Mucosa of stomach (tissue), 1 donor: ENCODE measurements around the gene RASSF4.

Source experiments
- H3K27me3 ChIP-seq: one replicate; pipeline ENCODE4 v1.7.0; 2013; ENCODE audit warnings: mild to moderate bottlenecking, low read length; ENCODE audit not compliant: control insufficient read depth, insufficient read depth
- H3K36me3 ChIP-seq: one replicate; pipeline ENCODE4 v1.7.0; 2013; ENCODE audit warnings: low read length; ENCODE audit not compliant: control insufficient read depth, insufficient read depth
- H3K4me1 ChIP-seq: one replicate; pipeline ENCODE4 v1.7.0; 2013; ENCODE audit warnings: mild to moderate bottlenecking, low read length; ENCODE audit not compliant: control insufficient read depth, insufficient read depth
- H3K4me3 ChIP-seq: one replicate; pipeline ENCODE4 v1.7.0; 2013; ENCODE audit warnings: low read length
- H3K9ac ChIP-seq: one replicate; pipeline ENCODE4 v1.7.0; 2013; ENCODE audit warnings: mild to moderate bottlenecking, low read length, moderate library complexity
- H3K9me3 ChIP-seq: one replicate; pipeline ENCODE4 v1.7.0; 2013; ENCODE audit warnings: mild to moderate bottlenecking, low read length, moderate library complexity; ENCODE audit not compliant: control insufficient read depth
- donor health status: Pancreatic carcinoma.

RASSF4 gene

GRCh38 chr10:44922021-44922420 lies 37.6 kb upstream of the RASSF4 start:
- no peaks in the 10 kb centered on the region for H3K27me3 ChIP-seq
- H3K9me3 ChIP-seq = no peaks in the 10 kb centered on the region
- H3K4me1 ChIP-seq = no peaks in the 10 kb centered on the region
- no peak overlapping the region for H3K4me3 ChIP-seq
- H3K36me3 ChIP-seq = no peaks in the 10 kb centered on the region
- H3K9ac ChIP-seq = no peak overlapping the region

GRCh38 chr10:44922796-44923545 lies 36.6 kb upstream of the RASSF4 start:
- no peak overlapping the region for H3K4me3 ChIP-seq
- no peaks in the 10 kb centered on the region for H3K36me3 ChIP-seq
- H3K4me1 ChIP-seq = no peaks in the 10 kb centered on the region
- H3K27me3 ChIP-seq = no peaks in the 10 kb centered on the region
- H3K9me3 ChIP-seq = no peaks in the 10 kb centered on the region
- no peak overlapping the region for H3K9ac ChIP-seq

- H3K36me3 ChIP-seq = no peaks in the 10 kb centered on the region
- no peaks in the 10 kb centered on the region for H3K9me3 ChIP-seq
- H3K9ac ChIP-seq = no peak overlapping the region
- H3K4me3 ChIP-seq = no peak overlapping the region
- no peaks in the 10 kb centered on the region for H3K4me1 ChIP-seq
- no peaks in the 10 kb centered on the region for H3K27me3 ChIP-seq
These were observed 36.0 kb upstream of the RASSF4 start for GRCh38 chr10:44923611-44924010.

DNA sequence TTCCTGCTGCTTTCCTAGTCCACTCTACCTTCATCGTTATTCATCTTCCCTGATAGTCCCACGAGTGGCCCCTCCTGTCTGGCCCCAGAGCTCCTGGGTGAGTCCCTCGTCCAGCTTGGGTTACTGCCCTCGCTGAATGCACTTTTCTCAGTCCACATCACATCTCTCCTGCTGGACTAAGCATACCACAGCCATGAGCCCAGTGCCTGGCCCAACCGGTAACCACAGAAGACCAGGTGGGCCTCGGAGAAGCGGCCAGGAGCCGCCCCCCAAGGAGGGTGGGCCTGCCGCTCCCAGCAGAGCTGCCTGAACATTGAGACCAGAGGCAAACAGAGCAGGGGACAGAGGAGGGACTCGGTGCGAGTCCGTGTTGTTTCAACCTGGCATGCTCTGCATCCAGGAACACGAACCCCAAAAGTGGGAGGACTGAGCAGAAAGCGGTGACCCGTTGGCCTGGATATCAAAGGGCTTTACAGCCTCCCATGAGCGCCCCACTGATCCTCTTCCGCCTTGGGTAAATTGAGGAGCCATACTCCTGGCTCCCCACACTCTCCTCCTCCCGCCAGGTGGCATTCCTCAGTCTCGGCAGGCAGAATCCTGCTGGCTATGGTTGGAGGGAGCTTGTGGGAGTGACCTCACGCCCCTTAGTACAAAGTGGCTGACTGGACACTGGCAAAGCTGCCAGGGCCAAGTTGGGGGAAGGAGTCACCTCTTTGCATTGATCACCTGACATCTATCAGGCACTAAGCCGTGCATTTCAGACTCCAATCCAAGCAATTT lies 35.2 kb upstream of the RASSF4 start:
- no peaks in the 10 kb centered on the region for H3K27me3 ChIP-seq
- no peak overlapping the region for H3K4me3 ChIP-seq
- no peaks in the 10 kb centered on the region for H3K36me3 ChIP-seq
- H3K9me3 ChIP-seq = no peaks in the 10 kb centered on the region
- no peak overlapping the region for H3K9ac ChIP-seq
- H3K4me1 ChIP-seq = no peaks in the 10 kb centered on the region

- no peaks in the 10 kb centered on the region for H3K4me1 ChIP-seq
- no peaks in the 10 kb centered on the region for H3K36me3 ChIP-seq
- no peaks in the 10 kb centered on the region for H3K27me3 ChIP-seq
- no peak overlapping the region for H3K4me3 ChIP-seq
- H3K9me3 ChIP-seq = no peaks in the 10 kb centered on the region
- H3K9ac ChIP-seq = no peak overlapping the region
These were observed 34.4 kb upstream of the RASSF4 start for GRCh38 chr10:44925224-44925623.

- Histone ChIP-seq H3K36me3 (no peaks in the 10 kb centered on the region), H3K27me3 (no peaks in the 10 kb centered on the region)
These were observed 33.5 kb upstream of the RASSF4 start for GRCh38 chr10:44925811-44926750.

DNA sequence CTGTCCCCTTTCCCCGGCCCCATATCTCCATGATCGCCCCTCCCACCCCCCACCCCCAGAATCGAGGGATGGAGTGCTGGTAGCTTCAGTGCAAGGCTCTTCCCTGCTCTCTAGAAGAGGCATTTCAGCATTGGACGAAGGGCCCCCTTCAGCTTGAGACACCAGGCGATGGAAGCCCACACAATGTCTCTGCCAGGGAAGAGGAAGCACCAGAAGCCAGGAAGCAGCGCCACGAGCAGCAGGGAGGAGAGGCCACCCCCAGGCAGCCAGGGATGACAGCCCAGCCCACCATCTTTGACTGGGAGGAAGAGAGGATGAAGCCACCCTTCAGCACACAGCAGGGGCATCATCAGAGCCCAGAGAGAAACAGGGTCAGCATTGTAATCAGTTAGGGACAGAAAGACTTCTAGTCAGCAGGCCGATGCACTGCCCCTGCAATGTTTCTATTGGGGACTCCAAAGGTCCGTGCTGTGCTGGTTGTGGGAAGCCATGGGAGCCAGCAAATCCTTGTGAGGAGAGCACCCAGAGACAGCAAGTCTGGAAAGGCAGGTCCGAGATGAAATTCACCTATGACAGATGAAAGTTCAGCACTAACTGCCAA lies 32.8 kb upstream of the RASSF4 start:
- no peaks in the 10 kb centered on the region for H3K36me3 ChIP-seq
- H3K9me3 ChIP-seq = no peaks in the 10 kb centered on the region
- no peaks in the 10 kb centered on the region for H3K4me1 ChIP-seq
- H3K27me3 ChIP-seq = no peaks in the 10 kb centered on the region
- no peak overlapping the region for H3K4me3 ChIP-seq
- H3K9ac ChIP-seq = no peak overlapping the region

More at GRCh38 chr10:44925811-44926750, 33.5 kb upstream of the RASSF4 start:
- no peak overlapping the region for H3K4me3 ChIP-seq
- H3K4me1 ChIP-seq = no peaks in the 10 kb centered on the region
- H3K9ac ChIP-seq = no peak overlapping the region
- no peaks in the 10 kb centered on the region for H3K9me3 ChIP-seq

DNA sequence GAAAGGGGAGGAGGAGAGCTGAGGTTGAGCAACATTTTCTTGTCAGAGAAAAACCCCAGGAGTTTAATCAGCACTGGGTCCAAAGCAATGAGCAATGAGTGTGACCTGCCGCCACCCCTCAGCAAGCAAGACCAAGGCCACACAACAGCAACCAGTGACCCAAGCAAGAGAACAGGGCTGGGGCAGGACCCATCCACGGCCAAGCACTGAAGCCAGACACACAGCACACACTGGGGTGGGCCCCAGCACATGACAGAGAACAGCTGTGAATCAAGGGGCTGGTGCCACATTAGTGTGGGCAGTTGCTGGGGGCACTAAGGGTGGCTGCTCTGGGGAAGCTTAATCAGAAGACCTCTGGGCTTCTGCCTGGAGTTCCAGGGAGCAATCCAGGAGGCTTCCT lies 32.2 kb upstream of the RASSF4 start:
- Histone ChIP-seq H3K9ac (no peak overlapping the region), H3K4me3 (no peak overlapping the region), H3K9me3 (no peaks in the 10 kb centered on the region), H3K27me3 (no peaks in the 10 kb centered on the region), H3K36me3 (no peaks in the 10 kb centered on the region), H3K4me1 (no peaks in the 10 kb centered on the region)

DNA sequence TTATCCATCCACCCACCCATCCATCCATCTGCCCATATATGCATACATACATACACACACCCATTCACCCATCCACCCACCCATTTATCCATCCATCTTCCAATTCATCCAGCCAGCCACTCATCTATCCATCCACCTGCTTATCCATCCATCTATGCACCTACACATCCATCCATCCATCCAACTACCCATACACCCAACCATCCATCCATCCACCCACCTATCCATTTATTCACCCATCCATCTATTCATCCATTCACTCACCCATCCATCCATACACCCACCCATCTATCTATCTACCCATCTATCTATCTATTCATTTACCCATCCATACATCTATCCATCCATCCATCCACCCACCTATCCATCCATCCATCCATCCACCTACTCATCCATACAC lies 31.1 kb upstream of the RASSF4 start:
- Histone ChIP-seq H3K9ac (no peak overlapping the region), H3K9me3 (no peaks in the 10 kb centered on the region), H3K4me3 (no peak overlapping the region), H3K4me1 (peaks cover 7% of the 10 kb centered on the region), H3K36me3 (no peaks in the 10 kb centered on the region), H3K27me3 (no peaks in the 10 kb centered on the region)

DNA sequence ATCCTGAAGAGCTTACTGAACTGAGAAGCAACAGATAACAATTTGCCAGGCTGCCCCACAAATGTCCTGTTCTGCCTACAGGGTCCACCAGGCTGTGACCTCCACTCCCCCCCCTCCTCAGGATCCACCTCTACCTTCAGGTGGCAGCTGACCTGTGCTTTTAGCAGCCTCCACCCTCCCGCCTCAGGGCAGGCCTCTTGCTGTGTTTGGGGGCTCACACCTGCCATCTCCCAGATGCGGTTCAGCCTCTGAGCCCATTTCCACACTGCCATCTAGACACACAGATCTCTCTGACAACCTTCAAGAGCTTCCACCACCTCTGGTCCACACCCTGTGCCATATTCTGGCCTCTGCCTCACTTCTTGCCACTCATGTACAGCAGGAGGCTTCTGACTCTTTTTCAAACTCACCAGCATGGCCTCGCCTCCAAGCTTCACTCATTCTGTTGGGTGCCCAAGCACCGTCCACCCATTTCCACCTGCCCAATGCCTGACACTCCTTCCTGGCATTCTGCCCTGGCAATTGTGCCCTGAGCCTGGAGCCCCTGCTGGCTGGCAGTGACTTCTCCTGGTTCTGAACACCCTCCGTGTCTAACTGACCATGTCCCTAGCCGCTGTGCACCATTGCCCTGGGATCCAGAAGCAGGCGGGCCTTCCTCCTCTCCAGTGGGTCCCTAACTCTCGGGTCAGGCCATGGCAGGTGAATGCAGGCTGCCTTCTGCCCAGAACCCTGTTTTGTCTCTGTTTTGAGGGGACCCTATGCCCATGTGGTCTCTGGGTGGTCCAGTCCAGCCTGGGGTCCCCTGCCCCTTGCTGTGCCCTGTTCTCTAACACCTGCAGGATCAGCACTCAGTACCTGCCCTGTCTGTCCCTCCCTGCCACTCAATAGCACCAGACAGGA lies 30.0 kb upstream of the RASSF4 start:
- H3K4me3 ChIP-seq = no peak overlapping the region
- peaks cover 7% of the 10 kb centered on the region for H3K4me1 ChIP-seq
- H3K9me3 ChIP-seq = no peaks in the 10 kb centered on the region
- no peaks in the 10 kb centered on the region for H3K36me3 ChIP-seq
- no peak overlapping the region for H3K9ac ChIP-seq
- no peaks in the 10 kb centered on the region for H3K27me3 ChIP-seq
